Keratinocyte (primary cell): Measurements from ENCODE around the gene PRM2. TPM values are rescaled to one million over a fixed set of nuclear protein-coding genes. Genes with fewer than 3 reads are reported as not detected.

Experiments
- DNase-seq: peaks from one replicate; pipeline ENCODE4 v3.0.0-alpha.2; 2011; ENCODE audit warnings: low read depth, missing footprints, low spot score
- FAIRE-seq: peaks from 2 replicates; lab custom pipeline; 2011; peaks lifted over from hg19 to GRCh38; lab: Jason Lieb, UNC
- H2AFZ ChIP-seq: 2 replicates; pipeline ENCODE4 v1.6.0; 2012; ENCODE audit warnings: low read length, control low read depth, inconsistent platforms; ENCODE audit not compliant: control insufficient read depth
- H3K27ac ChIP-seq: 2 replicates; pipeline ENCODE4 v1.5.1; 2011; ENCODE audit warnings: low read length; ENCODE audit not compliant: control insufficient read depth, insufficient read depth
- H3K27me3 ChIP-seq: 3 replicates; pipeline ENCODE4 v1.6.0; 2011; ENCODE audit warnings: low read length; ENCODE audit not compliant: control insufficient read depth, insufficient read depth; ENCODE audit errors: extremely low read depth
- H3K36me3 ChIP-seq, 2 experiments: 2 replicates in 1 of 2; 3 replicates in 1 of 2; pipeline ENCODE4 v1.5.1; 2011; ENCODE audit warnings: low read length in 2 of 2, mild to moderate bottlenecking in 1 of 2; ENCODE audit not compliant: control insufficient read depth in 2 of 2, insufficient read depth in 2 of 2; ENCODE audit errors: extremely low read depth in 1 of 2
- H3K4me1 ChIP-seq: 3 replicates; pipeline ENCODE4 v1.5.1; 2011; ENCODE audit warnings: low read length; ENCODE audit not compliant: control insufficient read depth, insufficient read depth; ENCODE audit errors: extremely low read depth
- H3K4me2 ChIP-seq: 3 replicates; pipeline ENCODE4 v1.6.0; 2011; ENCODE audit warnings: low read depth, low read length; ENCODE audit not compliant: control insufficient read depth, insufficient read depth; ENCODE audit errors: extremely low read depth
- H3K4me3 ChIP-seq, 3 experiments: fragments of 200-600 bp in 1 of 3; sonication (generic) in 1 of 3; 2 replicates in 2 of 3; 3 replicates in 1 of 3; pipeline ENCODE4 v1.5.1; 2011 to 2016; ENCODE audit warnings: low read length in 3 of 3, mild to moderate bottlenecking in 3 of 3, control low read depth in 2 of 3, inconsistent platforms in 1 of 3, low read depth in 1 of 3, mixed read lengths in 1 of 3, mixed run types in 1 of 3, moderate library complexity in 1 of 3; ENCODE audit not compliant: control insufficient read depth in 2 of 3, insufficient read depth in 2 of 3; ENCODE audit errors: extremely low read depth in 1 of 3
- H3K79me2 ChIP-seq: 2 replicates; pipeline ENCODE4 v1.6.0; 2012; ENCODE audit warnings: low read length; ENCODE audit not compliant: control insufficient read depth, insufficient read depth
- H3K9ac ChIP-seq: 3 replicates; pipeline ENCODE4 v1.6.0; 2011; ENCODE audit warnings: low read length; ENCODE audit not compliant: control insufficient read depth, insufficient read depth; ENCODE audit errors: extremely low read depth
- H3K9me1 ChIP-seq: 3 replicates; pipeline ENCODE4 v1.6.0; 2011; ENCODE audit warnings: low read length; ENCODE audit not compliant: control insufficient read depth, insufficient read depth; ENCODE audit errors: extremely low read depth
- H3K9me3 ChIP-seq: 2 replicates; pipeline ENCODE4 v1.5.1; 2012; ENCODE audit warnings: low read depth, low read length; ENCODE audit not compliant: control insufficient read depth
- H4K20me1 ChIP-seq: 3 replicates; pipeline ENCODE4 v1.6.0; 2011; ENCODE audit warnings: low read length; ENCODE audit not compliant: control insufficient read depth, insufficient read depth; ENCODE audit errors: extremely low read depth
- CTCF ChIP-seq, 3 experiments: IDR thresholded peaks in 1 of 3; conservative IDR thresholded peaks in 1 of 3; optimal IDR thresholded peaks in 1 of 3; 2 replicates in 2 of 3; 3 replicates in 1 of 3; pipeline versions ENCODE3 to v1.5.1; 2011; ENCODE audit warnings: low read length in 3 of 3, mild to moderate bottlenecking in 3 of 3, moderate library complexity in 2 of 3, control low read depth in 1 of 3, inconsistent platforms in 1 of 3; ENCODE audit not compliant: insufficient read depth in 2 of 3; ENCODE audit errors: extremely low read depth in 1 of 3
- EZH2 ChIP-seq: IDR thresholded peaks from one replicate; pipeline ENCODE4 v1.6.1; 2012; ENCODE audit warnings: inconsistent platforms, mild to moderate bottlenecking, low read length, moderate library complexity
- dilution Hi-C: fragments of 300-500 bp; cut with MboI; formaldehyde crosslinking; loops from one replicate; pipeline ENCODE4 v1.7.0; 2020; ENCODE audit warnings: low sequenced_read_pairs; ENCODE audit not compliant: extremely low pct_ligation_motif_present
- polyA plus RNA-seq, 5 experiments: library from polyadenylated mRNA; depleted of rRNA in 3 of 5; stranded (reverse) in 3 of 5; stranded (forward) in 1 of 5; unstranded in 1 of 5; fragments of >200 nt; gene quantifications; 1 replicate in 1 of 5; 2 replicates in 3 of 5; 3 replicates in 1 of 5; pipeline versions ENCODE4 v1.2.1 to v1.2.3, GENCODE V29; 2011 to 2012; ENCODE audit warnings: missing spikeins in 2 of 5, low read depth in 1 of 5, low replicate concordance in 1 of 5

Gene PRM2
- polyA plus RNA-seq, 1 donor (not counting 4 experiments of a cell fraction or from before 2014, with no cell fraction given): not detected

DNA sequence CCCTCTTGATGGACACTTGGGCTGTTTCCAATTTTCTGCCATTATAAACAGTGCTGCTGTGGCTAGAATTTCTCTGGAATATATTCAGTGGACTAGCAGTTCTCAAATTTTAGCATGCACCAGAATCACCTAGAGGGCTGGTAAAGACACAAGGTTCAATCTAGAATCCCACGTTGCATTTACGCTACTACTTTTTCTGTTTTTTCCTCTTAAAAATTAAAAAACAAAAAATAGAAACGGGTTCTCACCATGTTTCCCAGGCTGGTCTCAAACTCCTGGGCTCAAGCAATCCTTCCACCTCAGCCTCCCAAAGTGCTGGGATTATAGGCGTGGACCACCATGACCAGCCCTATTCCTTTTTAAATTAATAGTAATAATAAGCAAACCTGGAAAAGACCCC is 19.4 kb upstream of the PRM2 start:
- peaks cover 11% of the 10 kb centered on the region for H3K4me1 ChIP-seq
- H3K36me3 ChIP-seq: no peaks in the 10 kb centered on the region
- no peaks in the 10 kb centered on the region for H3K9me1 ChIP-seq
- no peaks in the 10 kb centered on the region for H4K20me1 ChIP-seq
- no peak overlapping the region for H3K4me3 ChIP-seq
- dilution Hi-C loops: no loop called here
- FAIRE-seq (no peak), DNase-seq (no peak)
- no peak overlapping the region for H2AFZ ChIP-seq
- TF ChIP-seq CTCF (optimal IDR thresholded peaks at IDR 0.05 in 1 of 3, IDR thresholded peaks at IDR 0.05 in 1 of 3, conservative IDR thresholded peaks at IDR 0.05 in 1 of 3; ENCODE audit: extremely low read depth in 1 of 3, insufficient read depth in 2 of 3, low read length in 3 of 3): no peak
- no peak for TF ChIP-seq EZH2
- no peaks in the 10 kb centered on the region for H3K79me2 ChIP-seq
- no peak overlapping the region for H3K4me2 ChIP-seq
- no peak overlapping the region for H3K9ac ChIP-seq
- H3K9me3 ChIP-seq: no peaks in the 10 kb centered on the region
- H3K27ac ChIP-seq: no peak overlapping the region
- H3K27me3 ChIP-seq: peaks cover 1% of the 10 kb centered on the region

DNA sequence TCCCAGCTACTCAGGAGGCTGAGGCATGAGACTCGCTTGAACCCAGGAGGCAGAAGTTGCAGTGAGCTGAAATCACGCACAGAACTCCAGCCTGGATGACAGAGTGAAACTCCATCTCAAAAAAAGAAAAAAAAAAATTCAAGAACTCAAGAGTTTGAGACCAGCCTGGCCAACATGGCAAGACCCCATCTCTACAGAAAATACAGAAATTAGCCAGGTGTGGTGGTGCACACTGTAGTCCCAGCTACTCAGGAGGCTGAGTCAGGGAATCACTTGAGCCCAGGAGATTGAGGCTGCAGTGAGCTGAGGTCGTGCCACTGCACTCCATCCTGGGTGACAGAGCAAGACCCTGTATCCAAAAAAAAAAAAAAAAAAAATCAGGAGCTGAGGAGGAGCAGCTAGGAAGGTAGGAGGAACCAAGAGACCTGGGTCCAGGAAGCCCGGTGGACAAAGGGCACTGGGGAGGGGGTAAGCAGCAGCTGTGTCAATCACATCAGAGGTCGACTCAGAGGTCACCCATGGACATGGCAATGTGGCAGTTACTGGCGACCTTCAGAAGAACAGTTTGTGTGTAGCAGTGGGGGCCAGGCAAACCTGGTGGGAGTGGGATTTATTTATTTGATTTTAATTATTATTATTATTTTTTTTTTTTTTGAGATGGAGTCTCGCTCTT is 15.9 kb upstream of the PRM2 start:
- TF ChIP-seq CTCF (optimal IDR thresholded peaks at IDR 0.05 in 1 of 3, IDR thresholded peaks at IDR 0.05 in 1 of 3, conservative IDR thresholded peaks at IDR 0.05 in 1 of 3; ENCODE audit: extremely low read depth in 1 of 3, insufficient read depth in 2 of 3, low read length in 3 of 3) (no peak), EZH2 (no peak)
- Histone ChIP-seq H3K4me1 (peaks cover 6% of the 10 kb centered on the region), H3K27me3 (peaks cover 4% of the 10 kb centered on the region), H4K20me1 (no peaks in the 10 kb centered on the region), H3K4me2 (no peak overlapping the region), H3K27ac (no peak overlapping the region), H3K79me2 (no peaks in the 10 kb centered on the region), H3K9me3 (no peaks in the 10 kb centered on the region), H3K9me1 (no peaks in the 10 kb centered on the region), H3K36me3 (no peaks in the 10 kb centered on the region), H3K9ac (no peak overlapping the region), H3K4me3 (no peak overlapping the region), H2AFZ (no peak overlapping the region)
- dilution Hi-C loops: no loop called here
- DNase-seq: no peak
- FAIRE-seq: no peak
